ENCODE data around the gene TSC2. TPM values are rescaled to one million over a fixed set of nuclear protein-coding genes. Genes with fewer than 3 reads are reported as not detected.

The TSC2 gene
- total and polyA plus RNA-seq, 2 of the 13 experiments (the other 11 are each of a cell fraction or from before 2014, with no cell fraction given): 19.6 to 40.4 TPM

- TF ChIP-seq EHMT2 (IDR thresholded peaks at IDR 0.05; ENCODE audit: borderline replicate concordance, low read depth, low read length) (no peak), HOXA3 (CRISPR knock-in tag; IDR thresholded peaks at IDR 0.05) (no peak), CREM (IDR thresholded peaks at IDR 0.05) (no peak), CREM (CRISPR knock-in tag; IDR thresholded peaks at IDR 0.05) (no peak), RAD21 (CRISPR knock-in tag; IDR thresholded peaks at IDR 0.05) (peak; percentile 21), HHEX (CRISPR knock-in tag; IDR thresholded peaks at IDR 0.05) (no peak), MTF2 (CRISPR knock-in tag; IDR thresholded peaks at IDR 0.05; ENCODE audit: borderline replicate concordance) (no peak), ZSCAN22 (CRISPR knock-in tag; IDR thresholded peaks at IDR 0.05) (no peak), REL (CRISPR knock-in tag; conservative IDR thresholded peaks at IDR 0.05) (no peak), LCORL (IDR thresholded peaks at IDR 0.05) (no peak), LCORL (CRISPR knock-in tag; IDR thresholded peaks at IDR 0.05) (0 out of 2 replicates have a peak, but pooled peaks have one; percentile 32), NCOA1 (CRISPR knock-in tag; IDR thresholded peaks at IDR 0.05) (no peak), ARID4A (CRISPR knock-in tag; IDR thresholded peaks at IDR 0.05; ENCODE audit: borderline replicate concordance) (peak; percentile 58; the same call in 1 of the 2 replicates), SNRNP70 (IDR thresholded peaks at IDR 0.05; ENCODE audit: low read depth, low read length) (no peak), SAP130 (CRISPR knock-in tag; IDR thresholded peaks at IDR 0.05; ENCODE audit: low read depth) (peak; percentile 36; the same call in 1 of the 2 replicates), ZNF136 (CRISPR knock-in tag; IDR thresholded peaks at IDR 0.05; ENCODE audit: low read depth) (no peak), KLF9 (CRISPR knock-in tag; IDR thresholded peaks at IDR 0.05; ENCODE audit: low read depth) (no peak), TFDP2 (CRISPR knock-in tag; IDR thresholded peaks at IDR 0.05) (peak; percentile 26; the same call in 1 of the 2 replicates), ZBTB33 (CRISPR knock-in tag; IDR thresholded peaks at IDR 0.05) (no peak), HIVEP1 (CRISPR knock-in tag; IDR thresholded peaks at IDR 0.05) (no peak), ZSCAN21 (CRISPR knock-in tag; IDR thresholded peaks at IDR 0.05; ENCODE audit: borderline replicate concordance) (no peak), SMARCC2 (IDR thresholded peaks at IDR 0.05) (no peak), FOXK1 (CRISPR knock-in tag; IDR thresholded peaks at IDR 0.05; ENCODE audit: borderline replicate concordance, low read depth) (no peak), SP140L (CRISPR knock-in tag; IDR thresholded peaks at IDR 0.05; ENCODE audit: borderline replicate concordance) (no peak)
These were observed 39.1 kb upstream of the TSC2 start (continued) for GRCh38 chr16:2008631-2009163.
